Heart left ventricle (tissue), 16 donors: ENCODE data around the gene PAPOLA. TPM values are rescaled to one million over a fixed set of nuclear protein-coding genes. Genes with fewer than 3 reads are reported as not detected.
A peak's percentile ranks its signal among the peaks of the same experiment; 100 is the strongest.
"Not testable (repeated sequence)": the region's sequence is repeated elsewhere in the genome, so short reads cannot be mapped to it uniquely, and the experiment has no call there.

Experiments
- ATAC-seq, 4 donors: fragments of 200-7000 bp; cut with Tn5 transposase; one replicate each; pipeline ENCODE4 v1.9.1; 2020 to 2022; ENCODE audit warnings: moderate library complexity in 4 of 4, mild to moderate bottlenecking in 3 of 4, moderate number of reproducible peaks in 1 of 4
- DNase-seq, 5 donors: peaks; one replicate each; pipeline ENCODE4 v3.0.0-alpha.2; 2020
- H3K27ac ChIP-seq, 12 donors: fragments of 200-600 bp; sonication (generic) in 4 of 12; one replicate each; pipeline versions ENCODE4 v1.5.0 to v1.8.0; 2016 to 2022; ENCODE audit warnings: mild to moderate bottlenecking in 2 of 12
- H3K27me3 ChIP-seq, 9 donors: fragments of 200-600 bp; sonication (generic) in 2 of 9; one replicate each; pipeline versions ENCODE4 v1.5.1 to v1.8.0; 2016 to 2022; ENCODE audit warnings: mild to moderate bottlenecking in 3 of 9
- H3K36me3 ChIP-seq, 9 donors: fragments of 200-600 bp; sonication (generic) in 2 of 9; one replicate each; pipeline versions ENCODE4 v1.5.0 to v1.8.0; 2018 to 2022; ENCODE audit warnings: mild to moderate bottlenecking in 2 of 9
- H3K4me1 ChIP-seq, 12 donors: fragments of 200-600 bp; sonication (generic) in 4 of 12; one replicate each; pipeline versions ENCODE4 v1.5.0 to v1.8.0; 2016 to 2022; ENCODE audit warnings: mild to moderate bottlenecking in 3 of 12
- H3K4me3 ChIP-seq, 12 donors: fragments of 200-600 bp; sonication (generic) in 4 of 12; one replicate each; pipeline versions ENCODE4 v1.5.0 to v1.8.0; 2017 to 2022; ENCODE audit warnings: mild to moderate bottlenecking in 9 of 12, moderate library complexity in 4 of 12
- H3K9me3 ChIP-seq, 12 donors: fragments of 200-600 bp; sonication (generic) in 4 of 12; one replicate each; pipeline versions ENCODE4 v1.5.0 to v1.8.0; 2016 to 2022; ENCODE audit warnings: mild to moderate bottlenecking in 1 of 12
- POLR2A ChIP-seq, 2 donors: fragments of 450-650 bp; IDR thresholded peaks; one replicate each; pipeline ENCODE4 v1.6.1; 2017; ENCODE audit warnings: antibody characterized with exemption in 2 of 2, mild to moderate bottlenecking in 2 of 2, moderate library complexity in 2 of 2
- WGBS, 4 donors: extraction: QIAGEN DNeasy Blood & Tissue Kit in 2 of 4; methylation state at CpG; one replicate each; pipeline versions ENCODE4 v1.1.5 to v1.1.7; 2013 to 2018; 5-methylcytosine and 5-hydroxymethylcytosine counted together
- intact Hi-C, 10 donors: fragments of 100-400 bp; cut with DNase I; formaldehyde crosslinking; loops; one replicate each; pipeline versions ENCODE4 v1.11.1 to v1.14.2; 2022
- polyA plus RNA-seq, 2 donors: library from polyadenylated mRNA; stranded (reverse); fragments of 200-250 nt; gene quantifications; one replicate each; pipeline ENCODE4 v1.2.3, GENCODE V29; 2013
- total RNA-seq, 9 donors: library from RNA; depleted of rRNA in 2 of 9; stranded (reverse); fragments of >200 nt in 2 of 9; fragmentation: NEBNext Ultra II Directional in 3 of 9; extraction: Animal tissue kit (Norgen Biotek cat#: 25700) in 3 of 9; gene quantifications; one replicate each; pipeline versions ENCODE4 v1.1.0 to v1.2.4, GENCODE V29; 2016 to 2023
- TF ChIP-seq, protein P1 (sequence below), 12 donors: fragments of 200-600 bp; sonication (generic) in 4 of 12; IDR thresholded peaks; one replicate each; pipeline versions ENCODE4 v1.5.0 to v1.8.0; 2018 to 2022; ENCODE audit warnings: antibody characterized with exemption in 12 of 12, mild to moderate bottlenecking in 5 of 12
- donor health status: ischemic (EF 13 %, LVEDD 7.1; RV severe dilation, severe dysfunction).
- donor health status: healthy with polysubstance abuse.
- donor health status: DM: no; HTN: yes; CAD: no.
- donor health status: DM: no; HTN: no; CAD: no.
- donor health status: ischemic (EF 25% LVEDD 6.9; RV normal size, moderate dysfunction).
- donor health status: ischemic (EF 25% LVEDD 5.7; RV mildly dilated, moderate dysfunction).
- donor health status: healthy.
- donor health status: DM: yes; HTN: yes; CAD: no.
- donor health status: ischemic (EF 35%, LVEDD 5.7; RV mildly dilated, moderate dysfunction).
- donor health status: nonischemic (EF 11% LVEDD 7.7; RV severe dilation, severe dysfunction).
- donor health status: DM: yes; HTN: yes; CAD: no.
- donor health status: PGD.
- donor health status: ischemic (EF 29% LVEDD 5.4; RV normal size, mild dysfunction).
- donor health status: nonischemic (EF 23%, LVEDD 6.1; RV moderate dilation, normal function).

Gene PAPOLA
- total and polyA plus RNA-seq, 11 donors: 72.0 to 147 (median 115) TPM

DNA sequence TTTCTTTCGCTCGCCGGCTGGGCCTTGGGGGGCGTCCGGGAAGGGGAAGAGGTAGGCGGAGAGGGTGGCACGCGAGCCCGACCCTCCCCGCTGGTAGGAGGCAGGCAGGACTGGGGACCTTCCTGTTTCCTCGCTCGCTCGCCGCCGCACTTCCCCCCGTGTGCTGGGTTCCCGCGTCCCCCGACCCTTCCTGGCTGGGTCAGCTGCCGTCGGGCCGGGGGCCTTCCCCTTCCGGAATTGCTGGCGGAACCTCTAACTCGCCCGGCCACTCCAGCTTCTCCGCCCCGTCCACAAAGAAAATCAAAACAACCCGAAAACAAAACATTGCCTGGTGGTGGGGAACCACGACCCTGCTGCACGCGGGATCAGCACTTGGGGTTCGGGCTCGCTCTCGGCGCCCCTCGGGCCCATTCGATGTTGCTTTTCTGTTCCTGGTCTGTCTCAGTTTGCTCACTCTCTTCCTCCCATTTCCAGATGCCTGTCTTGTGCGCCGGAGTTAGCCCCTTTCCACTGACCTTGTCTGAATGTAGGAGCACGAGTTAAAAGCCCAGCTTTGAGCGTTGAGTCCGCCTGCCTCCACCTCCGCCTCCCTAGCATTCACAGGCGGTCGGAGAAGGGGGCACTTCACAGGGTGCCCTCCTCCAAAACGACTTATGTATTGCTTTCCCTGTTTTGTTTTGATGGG lies 581 bp downstream of the PAPOLA start:
- H3K4me3 ChIP-seq: peak overlapping the region; percentile 75 to 98 (median 94)
- H3K4me1 ChIP-seq: peaks cover 12 to 50% (median 34%) of the 10 kb centered on the region in 12 donors
- DNase-seq (peak; percentile 57 to 78 (median 65)), ATAC-seq (peak; percentile 21 to 68 (median 63))
- H3K9me3 ChIP-seq: peaks cover 0 to 9% (median 0%) of the 10 kb centered on the region in 12 donors
- WGBS, 4 donors: 0 to 1% (median 0%) methylated on average over 45 to 47 of the region's 47 CpGs
- intact Hi-C loops: loop anchor here in 1 of 10 donors (10.0 kb wide), 1 partner anchor 138 kb away; the partner anchor contains the start of genes ATG2B and GSKIP
- TF ChIP-seq, protein P1, sequence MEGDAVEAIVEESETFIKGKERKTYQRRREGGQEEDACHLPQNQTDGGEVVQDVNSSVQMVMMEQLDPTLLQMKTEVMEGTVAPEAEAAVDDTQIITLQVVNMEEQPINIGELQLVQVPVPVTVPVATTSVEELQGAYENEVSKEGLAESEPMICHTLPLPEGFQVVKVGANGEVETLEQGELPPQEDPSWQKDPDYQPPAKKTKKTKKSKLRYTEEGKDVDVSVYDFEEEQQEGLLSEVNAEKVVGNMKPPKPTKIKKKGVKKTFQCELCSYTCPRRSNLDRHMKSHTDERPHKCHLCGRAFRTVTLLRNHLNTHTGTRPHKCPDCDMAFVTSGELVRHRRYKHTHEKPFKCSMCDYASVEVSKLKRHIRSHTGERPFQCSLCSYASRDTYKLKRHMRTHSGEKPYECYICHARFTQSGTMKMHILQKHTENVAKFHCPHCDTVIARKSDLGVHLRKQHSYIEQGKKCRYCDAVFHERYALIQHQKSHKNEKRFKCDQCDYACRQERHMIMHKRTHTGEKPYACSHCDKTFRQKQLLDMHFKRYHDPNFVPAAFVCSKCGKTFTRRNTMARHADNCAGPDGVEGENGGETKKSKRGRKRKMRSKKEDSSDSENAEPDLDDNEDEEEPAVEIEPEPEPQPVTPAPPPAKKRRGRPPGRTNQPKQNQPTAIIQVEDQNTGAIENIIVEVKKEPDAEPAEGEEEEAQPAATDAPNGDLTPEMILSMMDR (IDR thresholded peaks at IDR 0.05): no peak
- no peak for TF ChIP-seq POLR2A (IDR thresholded peaks at IDR 0.05)
- H3K36me3 ChIP-seq: no peaks in the 10 kb centered on the region
- H3K27me3 ChIP-seq: no peaks in the 10 kb centered on the region
- H3K27ac ChIP-seq: peak overlapping the region; percentile 94 to 100 (median 98)

DNA sequence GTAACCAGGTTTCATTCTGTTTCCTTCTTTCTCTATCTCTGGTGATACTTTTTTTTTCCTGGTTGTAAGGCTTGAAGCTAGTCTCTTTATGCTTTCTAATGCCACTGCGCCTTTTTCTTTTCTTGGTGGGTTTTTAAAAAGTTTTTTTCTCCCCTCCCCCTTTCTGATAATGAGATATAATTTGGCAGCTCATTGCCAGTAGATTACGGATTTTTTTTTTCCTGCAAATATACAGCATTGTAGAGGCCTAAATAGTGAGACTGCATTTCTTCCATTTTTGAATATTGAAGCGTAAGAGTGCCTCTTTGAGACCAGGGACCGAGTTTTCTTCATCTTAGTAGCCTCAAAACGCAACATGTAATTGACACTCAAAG lies 1.1 kb downstream of the PAPOLA start:
- no peak for ATAC-seq
- Histone ChIP-seq H3K4me3 (peak overlapping the region; percentile 75 to 98 (median 94)), H3K27me3 (no peaks in the 10 kb centered on the region), H3K27ac (peak overlapping the region; percentile 94 to 100 (median 98)), H3K4me1 (peaks cover 12 to 56% (median 37%) of the 10 kb centered on the region in 12 donors), H3K36me3 (no peaks in the 10 kb centered on the region), H3K9me3 (peaks cover 0 to 9% (median 0%) of the 10 kb centered on the region in 12 donors)
- no peak for DNase-seq
- intact Hi-C loops: loop anchor here in 1 of 10 donors (10.0 kb wide), 1 partner anchor 138 kb away; the partner anchor contains the start of genes ATG2B and GSKIP
- TF ChIP-seq, protein P1 (IDR thresholded peaks at IDR 0.05): no peak
- no peak for TF ChIP-seq POLR2A (IDR thresholded peaks at IDR 0.05)
- 6 to 10% (median 8%) methylated on average over 5 of the region's 5 CpGs for WGBS, 4 donors

DNA sequence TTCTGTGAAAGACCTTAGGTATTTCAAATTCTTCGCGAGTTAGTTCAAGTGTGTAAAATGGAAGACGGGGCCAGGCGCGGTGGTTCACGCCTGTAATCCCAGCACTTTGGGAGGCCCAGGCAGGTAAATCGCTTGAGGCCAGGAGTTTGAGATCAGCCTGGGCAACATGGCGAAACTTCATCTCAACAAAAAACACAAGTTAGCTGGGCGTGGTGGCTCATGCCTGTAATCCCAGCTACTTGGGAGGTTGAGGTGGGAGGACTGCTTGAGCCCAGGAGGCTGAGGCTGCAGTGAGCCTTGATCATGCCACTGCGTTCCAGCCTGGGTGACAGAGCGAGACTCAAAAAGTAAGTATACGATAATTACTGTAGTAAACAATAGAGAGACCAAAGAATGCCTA lies 2.2 kb downstream of the PAPOLA start:
- not testable (repeated sequence) for DNase-seq, H3K27me3 ChIP-seq, H3K36me3 ChIP-seq, ATAC-seq, H3K9me3 ChIP-seq
- peak overlapping the region in 8 of 12 donors; percentile 75 to 98 (median 95) for H3K4me3 ChIP-seq
- intact Hi-C loops: loop anchor here in 1 of 10 donors (10.0 kb wide), 1 partner anchor 140 kb away; the partner anchor contains the start of genes ATG2B and GSKIP
- H3K4me1 ChIP-seq: peaks cover 12 to 66% (median 38%) of the 10 kb centered on the region in 12 donors
- peak overlapping the region in 2 of 12 donors; percentile 24 to 98 for H3K27ac ChIP-seq
- 89 to 94% (median 92%) methylated on average over 12 of the region's 12 CpGs for WGBS, 4 donors

DNA sequence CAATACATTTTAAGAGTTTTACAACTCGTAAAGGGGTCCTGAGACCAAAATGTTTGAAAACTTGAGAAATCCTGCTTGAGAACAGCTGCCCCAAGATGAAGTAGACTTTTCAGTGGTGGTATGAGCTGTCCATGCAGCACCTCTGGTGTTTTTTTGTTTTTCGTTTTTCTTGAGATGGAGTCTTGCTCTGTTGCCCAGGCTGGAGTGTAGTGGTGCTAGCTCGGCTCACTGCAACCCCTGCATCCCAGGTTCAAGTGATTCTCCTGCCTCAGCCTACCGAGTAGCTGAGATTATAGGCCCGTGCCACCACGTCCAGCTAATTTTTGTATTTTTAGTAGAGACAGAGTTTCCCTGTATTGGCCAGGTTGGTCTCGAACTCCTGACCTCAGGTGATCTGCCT lies 5.5 kb downstream of the PAPOLA start:
- TF ChIP-seq POLR2A (IDR thresholded peaks at IDR 0.05): no peak
- TF ChIP-seq, protein P1 (IDR thresholded peaks at IDR 0.05): no peak
- peak overlapping the region in 2 of 12 donors; percentile 34 to 41 for H3K27ac ChIP-seq
- ATAC-seq (no peak), DNase-seq (no peak)
- H3K4me1 ChIP-seq: peaks cover 8 to 90% (median 50%) of the 10 kb centered on the region in 12 donors
- H3K36me3 ChIP-seq: no peaks in the 10 kb centered on the region
- intact Hi-C loops: loop anchor here in 2 of 10 donors (5.0 to 10.0 kb wide), 2 partner anchors 143 to 145 kb away; partner anchors contain the start of genes ATG2B (in 2 of the 2) and GSKIP (in 2 of the 2)
- H3K9me3 ChIP-seq: peaks cover 0 to 9% (median 0%) of the 10 kb centered on the region in 12 donors
- H3K4me3 ChIP-seq: no peak overlapping the region
- 86 to 92% (median 88%) methylated on average over 7 of the region's 7 CpGs for WGBS, 4 donors
- no peaks in the 10 kb centered on the region for H3K27me3 ChIP-seq
